ENCODE results near the gene ADCY5.

The ADCY5 gene

DNA sequence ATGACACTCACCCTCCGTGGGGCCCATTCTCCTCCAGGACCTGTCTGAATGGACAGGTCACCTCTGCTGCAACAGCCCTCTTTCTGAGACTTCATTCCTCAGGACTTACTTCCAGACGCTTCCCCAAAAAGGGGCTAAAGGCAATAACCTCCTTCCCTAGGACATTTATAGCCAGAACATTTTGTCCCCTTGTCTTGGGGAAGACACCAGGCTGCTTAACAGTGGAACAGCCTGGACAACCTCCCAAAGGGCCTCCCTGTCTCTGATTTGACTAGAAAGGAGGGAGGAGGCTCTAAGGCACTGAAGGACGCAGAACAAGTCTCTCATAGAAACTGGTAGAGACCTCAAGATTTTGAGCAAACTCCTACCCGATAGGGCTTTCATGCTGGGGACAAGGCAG is 32.7 kb downstream of the ADCY5 start:
- POLR2A ChIA-PET: no interaction called here
- no peak overlapping the region for H3K4me3 ChIP-seq (ENCODE audit: low read depth, low read length)
- CTCF ChIA-PET: no interaction called here
- DNase-seq (ENCODE audit: low read depth, low spot score): no peak
- no peak for TF ChIP-seq CTCF (IDR thresholded peaks at IDR 0.05; ENCODE audit: insufficient read depth, low read length, missing control alignments)

DNA sequence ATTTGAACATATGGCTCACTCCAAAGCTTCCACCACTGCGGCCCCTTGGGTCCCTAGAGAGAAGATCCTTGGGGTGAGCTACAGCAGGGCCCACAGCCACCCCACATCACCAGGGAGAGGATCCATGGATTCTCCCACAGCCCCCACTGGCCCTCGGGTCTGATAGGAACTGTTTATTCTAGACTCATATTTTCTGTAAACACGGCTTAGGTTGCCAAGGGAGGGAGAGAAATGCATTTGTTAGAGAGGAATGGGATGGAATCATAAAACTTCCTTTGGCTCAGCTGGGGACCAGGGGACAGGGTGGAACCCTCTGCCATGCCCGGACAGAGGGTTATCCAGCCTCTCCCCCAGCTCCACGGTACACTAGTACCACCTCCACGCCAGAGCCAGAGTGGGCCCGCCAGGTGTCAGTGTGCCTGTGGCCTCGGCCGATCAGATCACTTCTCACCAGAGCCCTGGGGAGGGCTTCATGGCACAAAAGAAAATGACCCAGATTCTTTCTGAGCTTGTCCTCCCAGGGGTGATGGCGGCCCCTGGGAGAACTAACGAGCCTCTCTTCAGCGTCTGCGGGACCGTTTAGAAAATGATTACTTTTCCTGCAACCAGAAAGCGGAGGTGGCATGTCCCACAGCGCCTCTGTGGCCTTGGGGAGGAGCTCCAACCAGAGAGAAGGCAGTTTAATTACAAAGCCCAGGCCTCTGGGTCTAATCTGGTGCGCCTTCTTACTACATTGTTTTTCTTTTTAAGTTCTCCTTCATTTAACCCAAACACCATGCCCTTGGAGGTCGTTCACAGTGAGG is 33.7 kb downstream of the ADCY5 start:
- TF ChIP-seq CTCF (IDR thresholded peaks at IDR 0.05; ENCODE audit: insufficient read depth, low read length, missing control alignments): no peak
- POLR2A ChIA-PET: no interaction called here
- CTCF ChIA-PET: no interaction called here
- no peak for DNase-seq (ENCODE audit: low read depth, low spot score)
- H3K4me3 ChIP-seq (ENCODE audit: low read depth, low read length): no peak overlapping the region

DNA sequence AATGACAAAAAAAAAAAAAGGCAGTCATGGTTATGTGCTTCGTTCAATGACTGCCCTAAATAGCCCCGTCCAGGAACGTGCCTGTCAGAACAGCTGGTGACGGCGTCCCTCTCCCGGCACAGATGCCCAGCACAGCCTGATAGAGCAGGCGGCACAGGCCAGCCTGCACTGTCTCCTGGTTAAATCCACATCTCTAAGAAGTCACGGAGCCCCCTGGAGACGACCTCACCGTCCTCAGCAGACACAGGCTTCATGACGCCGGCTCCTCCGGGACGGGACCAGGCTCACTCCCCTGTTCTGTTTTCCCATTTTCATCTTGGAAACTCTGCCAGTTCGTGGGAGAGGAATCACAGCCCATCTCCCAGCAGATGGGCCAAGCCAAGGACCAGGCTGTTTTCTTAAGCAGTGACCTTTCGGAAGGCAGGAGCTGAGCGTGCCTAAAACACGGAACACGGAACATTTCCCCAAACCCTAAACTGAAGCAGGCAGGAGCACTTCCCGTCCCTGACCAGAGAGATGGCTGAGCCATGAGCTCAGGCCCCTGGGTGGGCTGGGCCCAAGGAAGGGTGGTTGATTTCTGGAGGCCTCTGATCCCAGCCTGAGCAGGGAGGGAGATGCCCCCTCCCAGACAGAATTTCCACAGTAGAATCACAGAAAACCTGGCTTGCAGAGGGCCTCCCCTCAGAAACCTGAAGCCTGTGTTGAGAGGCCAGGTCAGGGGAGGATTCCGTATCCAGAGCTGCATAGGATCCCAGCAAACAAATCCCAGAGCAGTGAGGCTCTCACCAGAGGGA is 35.9 kb downstream of the ADCY5 start:
- CTCF ChIA-PET: interaction anchor here (1.0 kb wide), 1 partner anchor 35 kb away, joined by 3 read pairs; no protein-coding TSS in a partner anchor
- TF ChIP-seq CTCF (IDR thresholded peaks at IDR 0.05; ENCODE audit: insufficient read depth, low read length, missing control alignments): no peak
- DNase-seq (ENCODE audit: low read depth, low spot score): no peak
- POLR2A ChIA-PET: no interaction called here
- no peak overlapping the region for H3K4me3 ChIP-seq (ENCODE audit: low read depth, low read length)

DNA sequence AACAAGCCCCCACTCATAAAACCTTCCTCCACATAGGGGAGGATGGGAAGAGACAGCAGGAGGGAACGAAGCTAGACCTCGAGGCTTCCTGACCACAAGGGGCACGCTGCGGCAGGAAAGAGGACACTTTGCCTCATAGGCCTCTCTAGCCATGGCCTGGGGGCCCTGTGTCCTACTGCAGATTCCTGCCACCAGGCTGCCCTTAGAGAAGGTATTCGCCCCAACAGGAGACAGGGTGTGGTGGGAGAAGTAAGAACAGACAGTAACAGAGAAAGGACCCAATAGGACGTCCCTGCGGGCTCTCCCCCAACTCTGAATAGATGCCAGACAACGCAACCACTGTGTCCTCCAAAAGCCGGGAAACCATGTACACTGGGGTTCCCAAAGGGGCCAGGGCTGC is 36.8 kb downstream of the ADCY5 start:
- no peak overlapping the region for H3K4me3 ChIP-seq (ENCODE audit: low read depth, low read length)
- no peak for TF ChIP-seq CTCF (IDR thresholded peaks at IDR 0.05; ENCODE audit: insufficient read depth, low read length, missing control alignments)
- no peak for DNase-seq (ENCODE audit: low read depth, low spot score)
- ChIA-PET POLR2A (no interaction called here), CTCF (no interaction called here)

DNA sequence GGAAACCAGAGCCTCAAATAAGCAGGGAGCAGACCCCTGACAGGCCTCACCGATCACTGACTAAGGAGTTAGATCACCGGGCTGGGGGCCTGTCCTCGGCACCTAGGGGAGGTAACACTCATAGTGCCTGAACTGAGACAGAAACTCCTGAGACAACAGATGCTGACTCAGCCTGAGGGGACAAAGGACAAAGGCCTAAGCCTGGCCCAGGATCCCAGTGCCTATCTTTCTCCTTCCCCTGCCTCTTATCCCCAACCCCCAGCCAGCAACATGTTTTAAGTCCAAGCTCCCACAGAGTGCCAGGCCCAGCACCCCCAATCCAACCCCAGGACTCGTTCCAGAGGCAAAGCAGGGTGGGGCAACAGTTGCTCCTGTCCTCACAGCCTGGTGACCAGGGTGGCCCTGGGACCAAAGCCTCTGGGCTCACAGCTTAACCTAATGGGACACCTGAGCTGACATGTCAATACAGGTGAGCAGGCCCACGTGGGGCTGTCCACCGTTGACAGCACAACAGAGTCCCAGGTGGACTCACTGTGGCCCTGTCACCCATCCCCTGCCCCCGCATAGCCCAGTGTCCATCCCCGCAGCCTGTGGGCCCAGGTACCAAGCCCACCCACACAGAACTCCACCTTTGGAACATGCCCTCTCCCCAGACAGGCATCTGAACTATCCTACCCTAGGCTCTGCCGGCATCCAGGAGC is 37.4 kb downstream of the ADCY5 start:
- CTCF ChIA-PET: no interaction called here
- DNase-seq (ENCODE audit: low read depth, low spot score): no peak
- no peak for TF ChIP-seq CTCF (IDR thresholded peaks at IDR 0.05; ENCODE audit: insufficient read depth, low read length, missing control alignments)
- H3K4me3 ChIP-seq (ENCODE audit: low read depth, low read length): no peak overlapping the region
- POLR2A ChIA-PET: no interaction called here

- no peak for DNase-seq (ENCODE audit: low read depth, low spot score)
- no peak for TF ChIP-seq CTCF (IDR thresholded peaks at IDR 0.05; ENCODE audit: insufficient read depth, low read length, missing control alignments)
- no peak overlapping the region for H3K4me3 ChIP-seq (ENCODE audit: low read depth, low read length)
- ChIA-PET CTCF (interaction anchor here (1.1 kb wide), 1 partner anchor 79 kb away, joined by 3 read pairs; no protein-coding TSS in a partner anchor), POLR2A (no interaction called here)
Measured at GRCh38 chr3:123410149-123410515, 38.8 kb downstream of the ADCY5 start.

All from AG04449 (cell line).